HepG2 (cell line): ENCODE measurements around the gene ANKS6. TPM values are rescaled to one million over a fixed set of nuclear protein-coding genes. Genes with fewer than 3 reads are reported as not detected.

Source experiments
- ATAC-seq: fragments of 200-7000 bp; cut with Tn5 transposase; 3 replicates; pipeline ENCODE4 v1.9.1; 2020; ENCODE audit warnings: mild to moderate bottlenecking, moderate library complexity
- BruUV-seq: library from RNA; stranded (reverse); fragments of 400-500 nt; replicated peaks from 2 replicates; lab custom pipeline; 2021; lab: Mats Ljungman, UMichigan
- CTCF ChIA-PET: fragments of 300-600 bp; formaldehyde crosslinking; extraction: SDS; loops from one replicate; lab custom pipeline; 2021; ENCODE audit warnings: low total read pairs, inconsistent platforms, low intra/inter-chr PET ratio; lab: Yijun Ruan, JAX
- POLR2A ChIA-PET: fragments of 350-600 bp; sonication (Branson Sonifier 250); formaldehyde crosslinking; loops from one replicate; lab custom pipeline; 2020; ENCODE audit warnings: antibody characterized with exemption, inconsistent platforms; lab: Yijun Ruan, JAX
- DNase-seq: peaks from one replicate; pipeline ENCODE4 v3.0.0-alpha.2; 2015; ENCODE audit warnings: low spot score
- FAIRE-seq: peaks from 3 replicates; lab custom pipeline; 2011; peaks lifted over from hg19 to GRCh38; lab: Jason Lieb, UNC
- H2AFZ ChIP-seq: one replicate; pipeline ENCODE4 v1.6.1; 2011; ENCODE audit warnings: low read length, inconsistent platforms
- H3K27ac ChIP-seq: fragments of 300-600 bp; 3 replicates; pipeline ENCODE4 v1.8.0; 2011; ENCODE audit warnings: mixed run types, mild to moderate bottlenecking, mixed read lengths, low read length, inconsistent platforms; ENCODE audit not compliant: insufficient read depth; ENCODE audit errors: extremely low read length
- H3K27me3 ChIP-seq, 2 experiments: fragments of 200-600 bp in 1 of 2; 2 replicates in 1 of 2; 3 replicates in 1 of 2; pipeline versions ENCODE4 v1.6.0 to v1.8.0; 2011; ENCODE audit warnings: low read length in 2 of 2, mild to moderate bottlenecking in 2 of 2, moderate library complexity in 2 of 2, inconsistent platforms in 1 of 2; ENCODE audit not compliant: insufficient read depth in 2 of 2, control insufficient read depth in 1 of 2
- H3K36me3 ChIP-seq, 2 experiments: fragments of 200-600 bp in 1 of 2; replicated peaks in 1 of 2; 2 replicates in 1 of 2; 3 replicates in 1 of 2; pipeline versions ENCODE4 v1.5.1 to v1.8.0; 2011; ENCODE audit warnings: low read length in 2 of 2, inconsistent platforms in 1 of 2; ENCODE audit not compliant: insufficient read depth in 2 of 2, control insufficient read depth in 1 of 2
- H3K4me1 ChIP-seq: 2 replicates; pipeline ENCODE4 v1.5.1; 2012; ENCODE audit warnings: low read length, inconsistent platforms; ENCODE audit not compliant: insufficient read depth
- H3K4me2 ChIP-seq: 2 replicates; pipeline ENCODE4 v1.6.0; 2011; ENCODE audit warnings: low read depth, low read length, inconsistent platforms
- H3K4me3 ChIP-seq, 3 experiments: fragments of 200-600 bp in 1 of 3; sonication (generic), shearing (Covaris generic) in 1 of 3; replicated peaks in 1 of 3; 2 replicates each; pipeline ENCODE4 v1.5.1; 2011 to 2016; ENCODE audit warnings: low read length in 3 of 3, inconsistent platforms in 2 of 3, low read depth in 2 of 3, mild to moderate bottlenecking in 2 of 3, control low read depth in 1 of 3, mixed read lengths in 1 of 3; ENCODE audit not compliant: insufficient read depth in 1 of 3
- H3K79me2 ChIP-seq: one replicate; pipeline ENCODE4 v1.6.1; 2011; ENCODE audit warnings: low read length, inconsistent platforms; ENCODE audit not compliant: insufficient read depth
- H3K9ac ChIP-seq: 2 replicates; pipeline ENCODE4 v1.6.0; 2011; ENCODE audit warnings: mild to moderate bottlenecking, low read depth, low read length, inconsistent platforms; ENCODE audit not compliant: insufficient read depth
- H3K9me3 ChIP-seq: 2 replicates; pipeline ENCODE4 v1.5.1; 2012; ENCODE audit warnings: mild to moderate bottlenecking, low read length
- H4K20me1 ChIP-seq: 2 replicates; pipeline ENCODE4 v1.6.0; 2011; ENCODE audit warnings: inconsistent platforms, mild to moderate bottlenecking, low read length, moderate library complexity; ENCODE audit not compliant: insufficient read depth
- AKAP8 ChIP-seq: sonication (generic); formaldehyde crosslinking; IDR thresholded peaks from 2 replicates; pipeline ENCODE4 v1.5.1; 2020; ENCODE audit warnings: mild to moderate bottlenecking, missing genetic modification reagents
- DPF2 ChIP-seq: sonication (generic); formaldehyde crosslinking; IDR thresholded peaks from 2 replicates; pipeline ENCODE4 v1.4.0; 2020; ENCODE audit warnings: mild to moderate bottlenecking, low read depth, missing genetic modification reagents, borderline replicate concordance
- KIAA2018 ChIP-seq: sonication (generic); formaldehyde crosslinking; IDR thresholded peaks from 2 replicates; pipeline ENCODE4 v1.5.0; 2020; ENCODE audit warnings: mild to moderate bottlenecking, missing genetic modification reagents, borderline replicate concordance
- PAF1 ChIP-seq: IDR thresholded peaks from 2 replicates; pipeline ENCODE4 v1.6.1; 2016; ENCODE audit warnings: missing genetic modification reagents, missing compliant biosample characterization
- ZNF235 ChIP-seq: sonication (generic); formaldehyde crosslinking; IDR thresholded peaks from 2 replicates; pipeline ENCODE4 v1.8.1; 2023; ENCODE audit warnings: mild to moderate bottlenecking, missing genetic modification reagents, borderline replicate concordance
- ZNF382 ChIP-seq: sonication (generic); formaldehyde crosslinking; IDR thresholded peaks from 2 replicates; pipeline ENCODE4 v1.5.0; 2020; ENCODE audit warnings: missing genetic modification reagents, mild to moderate bottlenecking, borderline replicate concordance
- ZNF609 ChIP-seq: sonication (generic); formaldehyde crosslinking; IDR thresholded peaks from 2 replicates; pipeline ENCODE4 v1.4.0; 2020; ENCODE audit warnings: mild to moderate bottlenecking, missing genetic modification reagents, borderline replicate concordance
- ZNF746 ChIP-seq: sonication (generic); formaldehyde crosslinking; IDR thresholded peaks from 2 replicates; pipeline ENCODE4 v1.8.0; 2022; ENCODE audit warnings: mild to moderate bottlenecking, missing genetic modification reagents
- ZNF775 ChIP-seq: sonication (generic); formaldehyde crosslinking; IDR thresholded peaks from 2 replicates; pipeline ENCODE4 v1.4.0; 2020; ENCODE audit warnings: missing genetic modification reagents, mild to moderate bottlenecking, moderate library complexity, borderline replicate concordance
- WGBS: methylation state at CpG from one replicate; pipeline ENCODE4 v1.1.6; 2017; ENCODE audit warnings: low lambda C conversion rate; 5-methylcytosine and 5-hydroxymethylcytosine counted together
- in situ Hi-C: cut with HindIII; loops from 2 replicates; pipeline ENCODE4 v1.10.0; 2017; ENCODE audit warnings: low pct_unique_long_range_greater_than_20kb; ENCODE audit not compliant: extremely low pct_ligation_motif_present
- intact Hi-C: fragments of 100-400 bp; cut with micrococcal nuclease; formaldehyde crosslinking; loops from one replicate; pipeline ENCODE4 v1.10.0; 2022; ENCODE audit not compliant: unreplicated experiment
- polyA plus RNA-seq, 8 experiments: library from polyadenylated mRNA; depleted of rRNA in 3 of 8; stranded (reverse) in 7 of 8; unstranded in 1 of 8; fragments of >200 nt; fragmentation: Illumina TruSeq in 4 of 8; extraction: Trizol in 4 of 8; gene quantifications; 2 replicates each; pipeline versions ENCODE4 v1.2.1 to v1.2.3, GENCODE V29; 2011 to 2016; ENCODE audit warnings: low read depth in 4 of 8, missing spikeins in 1 of 8, mixed read lengths in 1 of 8; ENCODE audit not compliant: insufficient read depth in 1 of 8
- total RNA-seq, 5 experiments: library from RNA; depleted of rRNA; stranded (reverse); fragments of >200 nt; fragmentation: Illumina TruSeq; extraction: Trizol; gene quantifications; 2 replicates each; pipeline ENCODE4 v1.2.3, GENCODE V29; 2016; ENCODE audit warnings: low read depth in 1 of 5
- TF ChIP-seq, protein P1 (sequence below): IDR thresholded peaks from 2 replicates; pipeline ENCODE4 v1.6.1; 2016; ENCODE audit warnings: mild to moderate bottlenecking

ANKS6 gene
- total and polyA plus RNA-seq, 2 of the 13 experiments (the other 11 are each of a cell fraction or from before 2014, with no cell fraction given), result 8.8 to 10.7 TPM

DNA sequence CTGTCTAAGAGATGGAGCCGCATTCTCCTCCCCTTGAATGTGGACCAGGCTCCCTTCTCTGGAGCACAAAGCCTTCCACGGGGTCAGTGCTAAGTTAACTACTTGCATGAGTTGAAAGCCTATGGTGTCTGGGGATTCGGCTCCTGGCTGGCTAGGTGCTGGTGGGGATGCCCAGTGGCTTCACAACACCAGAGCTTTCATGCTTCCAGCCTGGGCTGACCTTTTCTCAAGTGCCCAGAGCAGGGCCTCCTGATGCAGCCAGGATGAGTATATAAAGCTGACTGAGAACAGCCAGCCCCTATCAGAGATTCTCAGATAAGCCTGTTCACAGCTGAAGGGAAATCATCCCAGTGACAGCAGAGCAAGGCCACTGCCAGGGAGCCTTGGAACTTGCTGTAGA, 22.9 kb upstream of the ANKS6 start:
- Histone ChIP-seq H3K27ac (no peak overlapping the region), H3K4me1 (no peaks in the 10 kb centered on the region), H3K79me2 (no peaks in the 10 kb centered on the region), H3K36me3 (no peaks in the 10 kb centered on the region), H3K27me3 (no peaks in the 10 kb centered on the region; a peak in 1 of 5 replicates), H3K9me3 (no peaks in the 10 kb centered on the region), H3K9ac (no peak overlapping the region), H4K20me1 (no peaks in the 10 kb centered on the region), H2AFZ (no peak overlapping the region), H3K4me3 (no peak overlapping the region), H3K4me2 (no peak overlapping the region)
- ChIA-PET POLR2A (no interaction called here), CTCF (no interaction called here)
- ATAC-seq (no peak), DNase-seq (no peak), FAIRE-seq (no peak)
- 0% methylated on average over 3 of the region's 3 CpGs for WGBS
- intact Hi-C loops, result no loop called here
- in situ Hi-C loops, result no loop called here
- BruUV-seq, result no TSS peak
- TF ChIP-seq ZNF775 (CRISPR knock-in tag) (no peak), KIAA2018 (no peak), AKAP8 (CRISPR knock-in tag) (no peak), DPF2 (CRISPR knock-in tag) (no peak), ZNF609 (CRISPR knock-in tag) (no peak), PAF1 (no peak), ZNF382 (CRISPR knock-in tag) (no peak), ZNF746 (no peak), ZNF235 (CRISPR knock-in tag) (no peak)
- TF ChIP-seq, protein P1, sequence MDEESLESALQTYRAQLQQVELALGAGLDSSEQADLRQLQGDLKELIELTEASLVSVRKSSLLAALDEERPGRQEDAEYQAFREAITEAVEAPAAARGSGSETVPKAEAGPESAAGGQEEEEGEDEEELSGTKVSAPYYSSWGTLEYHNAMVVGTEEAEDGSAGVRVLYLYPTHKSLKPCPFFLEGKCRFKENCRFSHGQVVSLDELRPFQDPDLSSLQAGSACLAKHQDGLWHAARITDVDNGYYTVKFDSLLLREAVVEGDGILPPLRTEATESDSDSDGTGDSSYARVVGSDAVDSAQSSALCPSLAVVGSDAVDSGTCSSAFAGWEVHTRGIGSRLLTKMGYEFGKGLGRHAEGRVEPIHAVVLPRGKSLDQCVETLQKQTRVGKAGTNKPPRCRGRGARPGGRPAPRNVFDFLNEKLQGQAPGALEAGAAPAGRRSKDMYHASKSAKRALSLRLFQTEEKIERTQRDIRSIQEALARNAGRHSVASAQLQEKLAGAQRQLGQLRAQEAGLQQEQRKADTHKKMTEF (CRISPR knock-in tag), result no peak
